NCI-H748 treated with DMSO at 0.1 percent for 48 hours (cell line): ENCODE data around the gene USP38.

ENCODE experiments used
- DNase-seq: peaks from one replicate; lab custom pipeline; 2025; lab: John Stamatoyannopoulos, UW

The USP38 gene

GRCh38 chr4:143270256-143270838 is 85.6 kb downstream of the USP38 start:
- no peak for DNase-seq
